Sigmoid colon (tissue), 4 donors: ENCODE measurements around the gene PPP1R2C.

Experiments used
- CTCF ChIP-seq, 4 experiments: fragments of 450-650 bp in 3 of 4; fragments of 200-600 bp in 1 of 4; IDR thresholded peaks; one replicate each; pipeline ENCODE4 v1.5.1; 2016 to 2019; ENCODE audit warnings: antibody characterized with exemption in 4 of 4, mild to moderate bottlenecking in 3 of 4, moderate library complexity in 2 of 4
- EP300 ChIP-seq, 4 donors: sonication (generic); formaldehyde crosslinking; IDR thresholded peaks; one replicate each; pipeline ENCODE4 v1.6.1; 2017; ENCODE audit warnings: antibody characterized with exemption in 4 of 4
- POLR2A ChIP-seq, 2 donors: fragments of 450-650 bp; IDR thresholded peaks; one replicate each; pipeline ENCODE4 v1.6.1; 2016; ENCODE audit warnings: antibody characterized with exemption in 2 of 2, mild to moderate bottlenecking in 2 of 2, moderate library complexity in 2 of 2
- POLR2AphosphoS5 ChIP-seq, 4 donors: sonication (generic); formaldehyde crosslinking; IDR thresholded peaks; one replicate each; pipeline ENCODE4 v1.6.1; 2017; ENCODE audit warnings: antibody characterized with exemption in 4 of 4

GRCh38 chrX:42809569-42809968, 31.6 kb upstream of the PPP1R2C start:
- TF ChIP-seq POLR2A (IDR thresholded peaks at IDR 0.05) (no peak), CTCF (IDR thresholded peaks at IDR 0.05) (no peak), POLR2AphosphoS5 (IDR thresholded peaks at IDR 0.05) (no peak), EP300 (IDR thresholded peaks at IDR 0.05) (no peak)
